ENCODE data around the gene LNX2.

Gene LNX2

GRCh38 chr13:27605099-27605498 is 15.2 kb downstream of the LNX2 start:
- no peak for DNase-seq

DNA sequence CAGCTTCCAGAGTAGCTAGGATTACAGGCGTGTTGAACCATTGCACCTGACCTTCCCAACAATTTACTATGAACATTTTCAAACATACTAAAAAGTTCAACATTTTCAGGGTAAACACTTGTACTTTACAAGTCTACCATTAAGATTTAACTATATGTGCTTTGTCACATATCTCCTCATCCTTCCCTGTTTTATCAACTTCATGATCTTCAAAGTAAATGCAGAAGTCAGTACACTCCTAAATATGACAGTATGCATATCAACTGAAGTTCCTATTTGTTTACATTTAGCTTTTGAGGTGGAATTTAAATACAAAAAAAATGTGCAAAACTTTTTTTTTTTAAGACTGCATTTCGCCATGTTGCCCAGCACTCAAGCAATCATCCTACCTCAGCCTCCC is 18.5 kb downstream of the LNX2 start:
- DNase-seq = no peak

DNA sequence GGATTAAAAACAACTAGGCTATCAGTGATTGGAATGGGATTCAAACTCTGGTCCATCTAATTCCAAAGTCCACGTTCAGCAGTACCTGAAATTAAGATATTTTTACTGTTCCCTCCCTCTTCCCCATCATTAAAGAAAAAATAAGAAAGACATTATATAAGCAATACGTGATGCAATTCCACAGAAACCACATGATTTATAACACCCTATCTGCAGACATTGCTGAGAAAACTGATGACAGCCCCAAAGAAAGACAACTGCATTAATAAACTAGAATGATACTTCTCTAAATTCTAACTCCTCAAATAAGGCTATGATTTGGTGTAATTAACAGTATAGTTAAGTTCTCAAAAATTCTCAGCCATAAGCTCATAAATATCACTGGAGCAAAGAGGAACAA is 19.1 kb downstream of the LNX2 start:
- no peak for DNase-seq

DNA sequence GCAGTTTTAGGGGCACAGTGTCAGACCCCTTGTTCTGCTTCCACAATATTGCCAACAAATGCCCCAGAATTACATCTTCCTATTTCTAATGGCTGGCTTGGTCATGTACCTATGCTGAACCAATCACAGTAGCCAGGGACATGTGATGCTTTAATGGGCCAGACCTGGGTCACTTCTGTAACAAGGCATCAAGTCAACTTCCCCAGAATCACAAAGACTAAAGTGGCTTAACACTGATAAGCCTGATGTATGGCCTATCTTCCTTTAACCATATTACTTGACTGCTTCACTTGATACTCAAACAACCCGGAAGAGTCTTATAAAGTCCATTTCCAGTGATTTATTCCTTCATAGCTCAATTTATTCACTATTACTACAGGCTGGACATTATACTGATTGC is 19.6 kb downstream of the LNX2 start:
- no peak for DNase-seq

GRCh38 chr13:27599845-27600553 is 20.3 kb downstream of the LNX2 start:
- DNase-seq = no peak

DNA sequence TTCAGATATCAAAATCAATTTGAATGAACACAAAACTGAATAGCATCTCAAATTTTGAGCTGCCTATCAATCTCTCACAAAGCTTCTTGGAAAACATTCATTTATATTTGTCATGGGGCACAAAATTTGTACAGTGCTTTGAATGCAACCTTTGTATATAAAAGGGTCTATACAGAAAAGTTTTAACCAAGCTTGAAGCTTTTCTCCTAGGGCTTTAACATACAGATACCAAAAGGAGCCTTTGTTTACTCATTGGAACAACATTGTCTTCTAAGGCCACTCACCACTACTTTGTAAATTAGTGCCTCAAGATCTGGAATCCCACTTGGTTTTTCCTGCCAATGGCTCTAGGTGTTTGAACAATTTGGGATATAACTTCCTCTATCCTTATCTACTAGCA is 21.2 kb downstream of the LNX2 start:
- DNase-seq = no peak

- no peak for DNase-seq
Observed at GRCh38 chr13:27595055-27595811, 25.1 kb downstream of the LNX2 start.

- no peak for DNase-seq
Observed at GRCh38 chr13:27593267-27593666, 27.1 kb downstream of the LNX2 start.

DNA sequence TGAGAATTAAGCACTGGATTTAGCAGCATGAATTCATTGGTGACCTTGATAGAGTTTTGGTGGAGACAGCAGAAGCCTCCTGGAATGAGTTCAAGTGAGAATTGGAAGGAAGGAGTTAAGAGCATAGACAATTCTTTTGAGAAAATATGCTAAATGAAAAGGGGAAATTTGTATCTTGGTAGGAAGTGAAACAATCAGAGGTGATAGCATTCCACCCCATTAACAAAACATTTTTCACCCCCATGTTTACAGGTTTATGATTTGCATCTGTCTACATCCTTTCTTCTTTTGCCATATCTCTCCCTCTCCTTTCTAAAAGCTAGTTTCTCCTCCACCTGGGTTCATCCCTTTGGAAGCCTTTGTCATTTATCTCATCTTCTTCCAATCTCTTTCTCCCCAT is 27.5 kb downstream of the LNX2 start:
- DNase-seq = no peak

- no peak for DNase-seq
Observed at GRCh38 chr13:27588405-27588804, 31.9 kb downstream of the LNX2 start.

DNA sequence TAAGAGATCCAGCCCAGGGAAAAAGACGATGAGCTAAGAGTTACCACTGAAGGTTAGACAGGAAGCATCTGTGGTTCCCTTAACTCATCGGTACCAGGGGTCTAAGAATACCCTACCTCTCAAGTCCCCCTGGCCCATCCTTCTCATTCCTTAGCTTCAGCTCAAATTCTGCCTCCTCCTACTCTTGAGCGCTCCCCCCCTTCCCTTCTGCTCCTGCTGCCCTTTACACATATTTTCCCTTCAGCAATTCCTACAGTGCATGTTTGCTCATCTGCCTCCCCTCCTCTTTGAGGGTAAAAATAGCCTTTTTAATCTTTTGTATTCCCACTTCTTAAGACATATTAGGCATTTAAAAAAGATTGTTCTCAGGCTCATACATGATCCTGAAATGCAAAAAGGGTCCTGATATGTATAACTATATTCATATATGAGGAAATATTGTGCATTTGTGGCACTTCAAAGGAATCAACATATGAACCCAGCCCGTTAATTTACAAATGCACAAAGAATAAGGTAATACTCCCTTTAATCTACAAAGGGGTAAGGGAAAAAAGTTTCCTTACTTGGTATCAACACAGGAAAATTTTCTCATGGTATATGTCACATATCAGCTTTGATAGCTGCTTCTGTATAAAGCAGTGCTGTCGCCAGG is 33.1 kb downstream of the LNX2 start:
- DNase-seq = no peak

DNA sequence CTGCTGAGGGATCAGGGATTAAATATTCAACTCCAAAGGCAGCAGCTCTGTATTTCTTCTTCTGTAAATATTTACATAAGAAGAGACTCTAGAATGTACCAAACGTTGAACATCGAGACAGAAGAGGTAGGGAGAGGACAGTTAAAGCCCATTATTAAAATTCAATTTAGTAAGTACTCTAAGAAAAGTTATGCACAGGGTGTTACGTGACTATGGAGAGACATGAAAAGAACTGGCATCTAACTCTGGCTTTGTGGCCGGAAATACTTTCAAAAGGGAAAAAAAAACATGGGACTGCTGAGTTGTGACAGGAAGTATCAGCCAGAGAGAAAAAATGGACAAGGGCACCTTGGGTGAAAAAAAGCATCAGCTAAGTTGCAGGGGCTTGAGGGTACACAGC is 36.7 kb downstream of the LNX2 start:
- peak; percentile 5 for DNase-seq

- DNase-seq = no peak
Observed at GRCh38 chr13:27578121-27579030, 42.0 kb downstream of the LNX2 start.

DNA sequence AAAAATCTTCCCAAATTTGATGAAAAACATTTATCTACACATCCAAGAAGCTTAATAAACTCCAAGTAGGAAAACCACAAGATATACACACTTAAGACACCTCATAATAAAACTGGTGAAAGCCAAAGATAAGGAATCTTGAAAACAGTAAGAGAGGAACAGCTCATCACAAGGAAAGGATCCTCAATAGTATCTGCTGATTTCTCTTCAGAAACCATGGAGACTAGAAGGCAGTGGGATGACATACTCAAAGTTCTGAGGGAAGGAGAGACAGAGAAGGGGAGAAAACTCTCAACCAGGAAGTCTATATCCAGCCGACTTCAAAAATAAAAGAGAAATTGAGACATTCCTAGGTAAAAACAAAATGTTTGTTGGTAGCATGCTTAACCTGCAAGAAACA is 45.7 kb downstream of the LNX2 start:
- no peak for DNase-seq

- no peak for DNase-seq
Observed at GRCh38 chr13:27573265-27573664, 47.1 kb downstream of the LNX2 start.

- no peak for DNase-seq
Observed at GRCh38 chr13:27572234-27572901, 48.0 kb downstream of the LNX2 start.

GRCh38 chr13:27570906-27571305 is 49.4 kb downstream of the LNX2 start:
- DNase-seq = no peak

GRCh38 chr13:27569405-27569804 is 50.9 kb downstream of the LNX2 start:
- DNase-seq = no peak

- no peak for DNase-seq
Observed at GRCh38 chr13:27565818-27566217, 54.5 kb downstream of the LNX2 start.

DNA sequence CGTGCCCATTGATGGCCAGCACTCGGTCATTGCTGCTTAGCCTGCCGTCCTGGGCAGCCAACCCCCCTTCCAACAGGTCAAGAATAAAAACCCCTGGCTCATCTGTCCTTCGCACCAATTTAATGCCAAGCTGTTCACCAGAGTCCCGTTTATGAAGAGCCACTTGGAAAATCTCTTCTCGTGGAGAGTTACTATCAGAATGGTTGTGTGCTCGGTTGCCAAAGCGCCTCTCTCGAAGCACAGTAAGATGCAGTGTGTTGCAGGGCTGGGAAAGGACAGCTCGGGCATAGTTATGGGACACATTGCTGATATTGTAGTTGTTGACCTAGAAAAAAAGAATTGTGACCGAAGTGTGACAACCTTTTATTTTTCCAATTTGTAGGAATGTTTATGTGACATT is 57.9 kb downstream of the LNX2 start:
- no peak for DNase-seq

GRCh38 chr13:27559719-27560118 is 60.6 kb downstream of the LNX2 start:
- DNase-seq = no peak

DNA sequence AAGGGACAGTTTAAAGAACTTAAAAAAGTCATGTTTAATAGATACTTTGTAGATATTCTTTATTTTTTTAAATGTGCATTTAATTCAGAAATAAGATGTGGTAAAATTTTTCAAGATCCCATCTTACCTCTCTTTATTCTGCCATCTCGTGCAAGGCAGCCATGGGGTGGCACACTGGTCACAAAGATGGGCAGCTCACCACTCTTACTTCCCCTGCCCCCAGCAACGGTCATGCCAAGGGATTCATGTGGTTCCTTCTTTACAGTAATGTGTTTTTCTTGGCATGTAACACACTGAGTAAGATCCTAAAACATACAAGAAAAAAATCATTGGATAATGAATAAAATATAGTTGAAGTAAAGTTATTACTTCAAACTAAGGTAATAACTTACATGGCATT is 64.2 kb downstream of the LNX2 start:
- no peak for DNase-seq

Measured in central memory CD4-positive, alpha-beta T cell (primary cell).